Measurements from ENCODE around the gene OMA1. TPM values are rescaled to one million over a fixed set of nuclear protein-coding genes. Genes with fewer than 3 reads are reported as not detected.

The OMA1 gene
- polyA plus RNA-seq, 2 of the 4 experiments (the other 2 are of a cell fraction): 11.7 to 18.0 TPM

DNA sequence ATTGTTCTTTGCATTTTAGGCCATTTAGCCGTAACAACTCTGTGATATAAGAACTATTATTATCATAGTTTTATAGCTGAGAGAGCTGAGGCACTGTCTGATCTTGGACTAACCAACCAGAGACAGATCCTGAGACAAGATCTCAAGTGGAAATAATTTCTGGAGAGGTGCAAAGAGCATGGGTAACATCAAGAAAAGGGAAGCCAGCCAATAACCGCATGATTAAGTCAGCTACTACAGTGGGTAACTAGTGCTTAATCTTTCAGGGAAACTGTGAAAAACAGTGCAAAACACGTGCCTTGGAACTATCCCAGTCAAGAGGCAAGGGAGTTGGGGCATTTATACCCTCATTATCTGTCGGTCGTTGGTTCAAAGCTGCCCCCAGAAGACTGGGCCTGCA lies 105.8 kb downstream of the OMA1 start:
- ChIA-PET POLR2A (no interaction called here), CTCF (no interaction called here)
- DNase-seq (ENCODE audit: low read depth in 1 of 2, low spot score in 1 of 2) (no peak), FAIRE-seq (no peak), ATAC-seq (no peak)
- H3K4me2 ChIP-seq: no peak overlapping the region
- TF ChIP-seq CEBPB (IDR thresholded peaks at IDR 0.05) (no peak), GATA3 (IDR thresholded peaks at IDR 0.05; ENCODE audit: borderline replicate concordance) (no peak), TP53 (CRISPR knock-in tag; IDR thresholded peaks at IDR 0.05) (no peak), MYC (IDR thresholded peaks at IDR 0.05; ENCODE audit: borderline replicate concordance, low read length) (no peak), ZC3H11A (IDR thresholded peaks at IDR 0.05) (no peak)
- TF ChIP-seq, protein P1, sequence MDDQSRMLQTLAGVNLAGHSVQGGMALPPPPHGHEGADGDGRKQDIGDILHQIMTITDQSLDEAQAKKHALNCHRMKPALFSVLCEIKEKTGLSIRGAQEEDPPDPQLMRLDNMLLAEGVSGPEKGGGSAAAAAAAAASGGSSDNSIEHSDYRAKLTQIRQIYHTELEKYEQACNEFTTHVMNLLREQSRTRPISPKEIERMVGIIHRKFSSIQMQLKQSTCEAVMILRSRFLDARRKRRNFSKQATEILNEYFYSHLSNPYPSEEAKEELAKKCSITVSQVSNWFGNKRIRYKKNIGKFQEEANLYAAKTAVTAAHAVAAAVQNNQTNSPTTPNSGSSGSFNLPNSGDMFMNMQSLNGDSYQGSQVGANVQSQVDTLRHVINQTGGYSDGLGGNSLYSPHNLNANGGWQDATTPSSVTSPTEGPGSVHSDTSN (IDR thresholded peaks at IDR 0.05): no peak
- TF ChIP-seq, protein P2, sequence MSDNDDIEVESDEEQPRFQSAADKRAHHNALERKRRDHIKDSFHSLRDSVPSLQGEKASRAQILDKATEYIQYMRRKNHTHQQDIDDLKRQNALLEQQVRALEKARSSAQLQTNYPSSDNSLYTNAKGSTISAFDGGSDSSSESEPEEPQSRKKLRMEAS (IDR thresholded peaks at IDR 0.05): no peak
- no peak overlapping the region for H3K27ac ChIP-seq
- H3K4me1 ChIP-seq: no peaks in the 10 kb centered on the region
- no peaks in the 10 kb centered on the region for H3K9me3 ChIP-seq
- no peak overlapping the region for H3K4me3 ChIP-seq
- 41% methylated on average over 5 of the region's 5 CpGs for WGBS (ENCODE audit: missing lambda C conversion rate)

DNA sequence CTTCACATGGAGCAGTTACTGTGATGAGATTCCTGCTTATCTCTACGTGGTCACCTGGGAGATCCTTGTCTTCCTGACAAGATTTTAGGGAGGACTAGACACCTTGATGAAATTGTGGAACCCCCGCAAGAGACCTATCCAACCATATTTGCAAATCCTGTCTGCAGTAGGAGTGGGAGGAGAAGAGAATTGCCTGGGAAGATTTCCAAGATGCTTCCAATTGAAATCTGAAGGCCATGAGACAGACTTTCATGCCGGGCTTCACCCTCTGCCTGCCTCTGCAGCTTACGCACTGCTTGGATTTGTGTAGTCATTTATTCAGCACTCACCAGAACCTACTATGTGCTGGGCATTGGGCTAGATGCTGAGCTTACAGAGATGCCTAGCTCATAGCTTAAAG lies 106.6 kb downstream of the OMA1 start:
- H3K27ac ChIP-seq: no peak overlapping the region
- no peak for ATAC-seq
- H3K4me1 ChIP-seq: no peaks in the 10 kb centered on the region
- no peaks in the 10 kb centered on the region for H3K9me3 ChIP-seq
- no peak for DNase-seq (ENCODE audit: low read depth in 1 of 2, low spot score in 1 of 2)
- TF ChIP-seq, protein P3, sequence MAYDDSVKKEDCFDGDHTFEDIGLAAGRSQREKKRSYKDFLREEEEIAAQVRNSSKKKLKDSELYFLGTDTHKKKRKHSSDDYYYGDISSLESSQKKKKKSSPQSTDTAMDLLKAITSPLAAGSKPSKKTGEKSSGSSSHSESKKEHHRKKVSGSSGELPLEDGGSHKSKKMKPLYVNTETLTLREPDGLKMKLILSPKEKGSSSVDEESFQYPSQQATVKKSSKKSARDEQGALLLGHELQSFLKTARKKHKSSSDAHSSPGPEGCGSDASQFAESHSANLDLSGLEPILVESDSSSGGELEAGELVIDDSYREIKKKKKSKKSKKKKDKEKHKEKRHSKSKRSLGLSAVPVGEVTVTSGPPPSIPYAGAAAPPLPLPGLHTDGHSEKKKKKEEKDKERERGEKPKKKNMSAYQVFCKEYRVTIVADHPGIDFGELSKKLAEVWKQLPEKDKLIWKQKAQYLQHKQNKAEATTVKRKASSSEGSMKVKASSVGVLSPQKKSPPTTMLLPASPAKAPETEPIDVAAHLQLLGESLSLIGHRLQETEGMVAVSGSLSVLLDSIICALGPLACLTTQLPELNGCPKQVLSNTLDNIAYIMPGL (CRISPR knock-in tag; IDR thresholded peaks at IDR 0.05; ENCODE audit: borderline replicate concordance): no peak
- TF ChIP-seq PHF8 (IDR thresholded peaks at IDR 0.05; ENCODE audit: borderline replicate concordance, low read depth) (no peak), MAZ (IDR thresholded peaks at IDR 0.05; ENCODE audit: borderline replicate concordance, low read depth, low read length) (no peak), EHMT2 (IDR thresholded peaks at IDR 0.05; ENCODE audit: low read depth) (no peak), NPAS2 (CRISPR knock-in tag; IDR thresholded peaks at IDR 0.05; ENCODE audit: borderline replicate concordance) (no peak), CHD4 (IDR thresholded peaks at IDR 0.05; ENCODE audit: borderline replicate concordance) (no peak), ZNF302 (CRISPR knock-in tag; IDR thresholded peaks at IDR 0.05) (no peak), CBX2 (IDR thresholded peaks at IDR 0.05; ENCODE audit: borderline replicate concordance, low read depth) (no peak), RCOR1 (IDR thresholded peaks at IDR 0.05; ENCODE audit: low read depth, low read length) (no peak)
- no peak for FAIRE-seq
- no peak overlapping the region for H3K4me2 ChIP-seq
- CTCF ChIA-PET: no interaction called here
- POLR2A ChIA-PET: no interaction called here
- no peak overlapping the region for H3K4me3 ChIP-seq
- WGBS (ENCODE audit: missing lambda C conversion rate): 52% methylated on average over 3 of the region's 4 CpGs

DNA sequence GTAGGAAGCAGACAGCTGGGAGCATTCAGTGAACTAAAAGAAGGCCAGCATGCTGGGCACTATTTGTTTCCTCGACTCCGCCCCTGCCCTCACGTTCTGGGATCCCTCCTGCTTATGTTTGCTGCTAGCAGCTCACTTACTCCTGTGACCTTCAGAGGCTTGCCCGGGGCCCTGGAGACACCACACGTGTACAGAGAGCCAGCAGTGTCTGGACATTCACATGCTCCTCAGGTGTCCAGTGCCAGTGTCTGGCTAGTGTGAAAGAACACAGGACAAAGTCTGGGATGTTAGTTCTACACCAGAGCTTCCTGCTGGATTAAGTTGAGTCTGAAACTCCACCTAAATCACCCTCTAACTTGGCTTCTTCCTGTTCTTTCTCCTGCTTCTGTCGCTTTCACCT lies 108.1 kb downstream of the OMA1 start:
- no peak for TF ChIP-seq RCOR1 (IDR thresholded peaks at IDR 0.05; ENCODE audit: low read depth, low read length)
- no peak for TF ChIP-seq TFCP2L1 (CRISPR knock-in tag; IDR thresholded peaks at IDR 0.05)
- TF ChIP-seq, protein P1 (IDR thresholded peaks at IDR 0.05): no peak
- FAIRE-seq (no peak), DNase-seq (ENCODE audit: low read depth in 1 of 2, low spot score in 1 of 2) (no peak), ATAC-seq (no peak)
- 34% methylated on average over 6 of the region's 6 CpGs for WGBS (ENCODE audit: missing lambda C conversion rate)
- no peaks in the 10 kb centered on the region for H3K4me1 ChIP-seq
- ChIA-PET CTCF (no interaction called here), POLR2A (no interaction called here)
- H3K4me3 ChIP-seq: no peak overlapping the region
- no peak overlapping the region for H3K27ac ChIP-seq
- H3K9me3 ChIP-seq: no peaks in the 10 kb centered on the region
- H3K4me2 ChIP-seq: no peak overlapping the region

Data from A549 (cell line).